ENCODE measurements around the gene PLCB1.

PLCB1 gene

DNA sequence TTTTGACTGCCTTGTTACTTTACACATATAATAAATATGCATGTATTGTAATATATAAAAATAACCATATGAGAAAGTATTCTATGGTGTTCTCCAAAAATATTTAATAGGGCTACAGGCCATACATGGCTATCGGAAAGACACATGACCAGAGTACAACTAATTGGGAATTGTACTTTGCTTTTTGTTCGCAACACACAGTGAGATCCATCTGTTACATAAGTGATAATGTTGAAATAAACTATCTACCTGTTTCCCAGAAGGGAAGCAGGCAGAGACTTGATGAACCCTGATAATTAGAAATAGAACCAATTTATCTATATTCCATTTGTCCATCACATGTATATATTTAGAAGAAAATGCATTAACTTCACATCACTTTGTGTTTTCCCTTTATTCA, 592.8 kb downstream of the PLCB1 start:
- H3K4me1 Mint-ChIP-seq (ENCODE audit: low read depth), result no peaks in the 10 kb centered on the region
- H3K27me3 Mint-ChIP-seq (ENCODE audit: low read depth), result no peaks in the 10 kb centered on the region
- H3K9me3 Mint-ChIP-seq, result no peaks in the 10 kb centered on the region
- H3K36me3 Mint-ChIP-seq (ENCODE audit: low read depth), result no peaks in the 10 kb centered on the region
- H3K27ac Mint-ChIP-seq, result no peak overlapping the region
- H3K4me3 Mint-ChIP-seq, result no peak overlapping the region

DNA sequence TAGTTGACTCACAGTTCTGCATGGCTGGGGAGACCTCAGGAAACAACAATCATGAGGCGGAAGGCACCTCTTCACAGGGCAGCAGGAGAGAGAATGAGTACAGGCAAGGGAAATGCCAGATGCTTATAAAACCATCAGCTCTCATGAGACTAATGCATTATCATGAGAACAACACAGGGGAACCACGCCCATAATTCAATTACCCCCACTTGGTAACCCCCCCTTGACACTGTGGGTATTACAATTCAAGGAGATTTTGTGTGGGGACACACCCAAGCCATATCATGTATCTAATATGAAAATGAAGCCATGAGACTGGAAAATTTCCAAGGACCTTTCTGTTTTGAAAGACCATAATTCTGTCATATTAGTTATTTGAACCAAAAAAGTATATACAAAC, 594.4 kb downstream of the PLCB1 start:
- no peaks in the 10 kb centered on the region for H3K9me3 Mint-ChIP-seq
- no peaks in the 10 kb centered on the region for H3K36me3 Mint-ChIP-seq (ENCODE audit: low read depth)
- H3K4me1 Mint-ChIP-seq (ENCODE audit: low read depth), result no peaks in the 10 kb centered on the region
- H3K27me3 Mint-ChIP-seq (ENCODE audit: low read depth), result no peaks in the 10 kb centered on the region
- no peak overlapping the region for H3K4me3 Mint-ChIP-seq
- no peak overlapping the region for H3K27ac Mint-ChIP-seq

DNA sequence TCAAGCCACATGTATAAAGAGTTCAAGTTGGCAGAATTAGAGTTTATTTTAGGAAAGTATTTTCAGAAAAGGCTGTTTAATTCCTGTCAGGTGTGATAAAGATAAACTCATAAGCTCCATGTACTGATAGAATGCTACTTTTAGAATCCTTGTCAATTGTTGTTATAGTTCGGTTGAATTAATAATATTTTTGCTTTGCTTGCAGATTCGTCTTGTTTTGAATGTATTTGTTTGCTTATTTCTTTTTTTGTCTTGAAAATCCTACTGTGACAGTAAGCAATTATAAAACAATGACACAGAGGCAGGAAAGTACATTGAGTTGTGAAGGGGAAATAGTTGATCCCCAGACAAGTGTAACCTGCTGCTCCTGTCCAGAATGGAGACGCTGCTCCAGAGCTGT, 602.9 kb downstream of the PLCB1 start:
- Mint-ChIP-seq H3K36me3 (ENCODE audit: low read depth) (no peaks in the 10 kb centered on the region), H3K27ac (no peak overlapping the region), H3K9me3 (no peaks in the 10 kb centered on the region), H3K4me1 (ENCODE audit: low read depth) (no peaks in the 10 kb centered on the region), H3K4me3 (no peak overlapping the region), H3K27me3 (ENCODE audit: low read depth) (no peaks in the 10 kb centered on the region)

DNA sequence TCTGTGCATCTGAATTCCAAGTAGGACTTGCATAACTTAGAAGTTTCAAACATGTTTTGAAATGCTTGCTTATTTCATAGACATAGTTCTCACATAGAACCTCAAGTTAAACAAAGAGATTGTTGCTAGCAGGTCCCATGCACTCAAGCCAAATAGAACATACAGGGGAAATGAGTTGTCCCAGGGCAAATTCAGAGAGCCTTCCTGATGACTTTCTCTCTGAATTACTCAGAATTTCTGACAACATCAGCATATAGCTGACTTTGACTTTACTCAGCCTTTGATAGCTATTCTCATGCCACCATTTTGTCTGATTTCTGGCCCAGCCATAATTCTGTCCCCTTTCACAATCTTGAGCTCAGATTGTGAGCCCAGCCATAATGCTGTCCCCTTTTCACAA, 603.6 kb downstream of the PLCB1 start:
- H3K4me1 Mint-ChIP-seq (ENCODE audit: low read depth), result no peaks in the 10 kb centered on the region
- H3K27me3 Mint-ChIP-seq (ENCODE audit: low read depth), result no peaks in the 10 kb centered on the region
- no peak overlapping the region for H3K27ac Mint-ChIP-seq
- no peaks in the 10 kb centered on the region for H3K9me3 Mint-ChIP-seq
- H3K36me3 Mint-ChIP-seq (ENCODE audit: low read depth), result no peaks in the 10 kb centered on the region
- no peak overlapping the region for H3K4me3 Mint-ChIP-seq

DNA sequence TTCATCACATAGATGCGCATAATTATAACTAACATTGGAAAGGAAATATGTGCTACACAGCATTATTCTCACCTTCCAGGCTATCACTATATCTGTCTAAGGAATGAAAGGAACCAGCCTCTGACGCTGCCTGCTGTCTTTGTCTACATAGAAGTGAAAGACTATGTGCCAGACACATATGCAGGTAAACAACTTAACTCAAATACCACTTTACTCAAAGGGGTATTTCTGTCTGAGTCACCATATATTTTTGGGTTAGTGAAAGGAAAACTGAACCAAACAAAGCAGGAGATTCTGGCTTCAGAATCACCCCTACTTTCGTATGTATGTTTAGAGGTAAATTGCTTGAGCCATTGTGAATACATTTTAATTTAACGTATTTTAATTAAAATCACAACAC, 608.2 kb downstream of the PLCB1 start:
- H3K9me3 Mint-ChIP-seq, result no peaks in the 10 kb centered on the region
- no peaks in the 10 kb centered on the region for H3K36me3 Mint-ChIP-seq (ENCODE audit: low read depth)
- no peaks in the 10 kb centered on the region for H3K4me1 Mint-ChIP-seq (ENCODE audit: low read depth)
- no peak overlapping the region for H3K4me3 Mint-ChIP-seq
- no peaks in the 10 kb centered on the region for H3K27me3 Mint-ChIP-seq (ENCODE audit: low read depth)
- no peak overlapping the region for H3K27ac Mint-ChIP-seq

DNA sequence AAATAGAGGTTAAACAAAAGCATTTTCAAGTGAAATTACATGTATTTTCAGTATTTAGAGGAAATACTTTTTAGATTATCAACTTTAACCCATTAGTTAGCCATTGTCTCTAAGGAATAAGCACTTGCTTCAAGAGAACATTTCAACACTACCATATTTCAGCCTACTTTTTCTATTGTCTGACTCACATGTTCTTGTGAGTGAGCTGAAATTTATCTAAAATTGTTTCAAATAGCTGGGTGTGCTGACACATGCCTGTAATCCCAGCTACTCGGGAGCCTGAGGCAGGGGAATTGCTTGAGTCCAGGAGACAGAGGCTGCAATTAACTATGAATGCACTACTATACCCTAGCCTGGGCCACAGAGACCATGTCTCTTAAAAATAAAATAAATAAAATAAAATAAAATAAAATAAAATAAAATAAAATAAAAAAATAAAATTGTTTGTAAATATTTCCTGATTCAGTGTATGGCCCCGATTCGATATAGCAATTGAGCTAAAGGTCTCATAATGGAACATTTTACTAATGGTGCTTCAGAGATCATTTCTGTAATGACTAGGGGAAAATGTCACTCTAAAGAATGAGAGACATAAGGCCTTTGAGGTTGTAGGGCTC, 612.3 kb downstream of the PLCB1 start:
- Mint-ChIP-seq H3K27ac (no peak overlapping the region), H3K4me3 (no peak overlapping the region), H3K9me3 (no peaks in the 10 kb centered on the region), H3K27me3 (ENCODE audit: low read depth) (no peaks in the 10 kb centered on the region), H3K4me1 (ENCODE audit: low read depth) (no peaks in the 10 kb centered on the region), H3K36me3 (ENCODE audit: low read depth) (no peaks in the 10 kb centered on the region)

DNA sequence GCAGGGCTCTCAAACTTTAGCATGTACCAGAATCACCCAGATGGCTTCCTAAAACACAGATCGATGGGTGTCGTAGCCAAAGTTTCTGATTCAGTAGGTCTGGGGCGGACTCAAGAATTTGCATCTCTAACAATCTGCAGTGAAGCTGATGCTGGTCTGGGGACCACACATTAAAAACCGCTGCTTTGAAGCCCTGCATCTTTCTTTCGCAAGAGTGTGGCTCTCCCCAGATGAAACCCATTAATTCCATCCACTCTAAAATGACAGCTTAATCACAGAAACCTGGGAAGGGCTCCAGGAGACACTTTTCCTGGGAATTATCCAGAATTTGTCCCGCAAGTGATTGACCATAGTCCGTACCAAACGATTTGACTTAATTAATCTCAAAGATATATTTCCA, 617.0 kb downstream of the PLCB1 start:
- Mint-ChIP-seq H3K9me3 (no peaks in the 10 kb centered on the region), H3K27ac (no peak overlapping the region), H3K36me3 (ENCODE audit: low read depth) (no peaks in the 10 kb centered on the region), H3K4me1 (ENCODE audit: low read depth) (no peaks in the 10 kb centered on the region), H3K4me3 (no peak overlapping the region), H3K27me3 (ENCODE audit: low read depth) (no peaks in the 10 kb centered on the region)

DNA sequence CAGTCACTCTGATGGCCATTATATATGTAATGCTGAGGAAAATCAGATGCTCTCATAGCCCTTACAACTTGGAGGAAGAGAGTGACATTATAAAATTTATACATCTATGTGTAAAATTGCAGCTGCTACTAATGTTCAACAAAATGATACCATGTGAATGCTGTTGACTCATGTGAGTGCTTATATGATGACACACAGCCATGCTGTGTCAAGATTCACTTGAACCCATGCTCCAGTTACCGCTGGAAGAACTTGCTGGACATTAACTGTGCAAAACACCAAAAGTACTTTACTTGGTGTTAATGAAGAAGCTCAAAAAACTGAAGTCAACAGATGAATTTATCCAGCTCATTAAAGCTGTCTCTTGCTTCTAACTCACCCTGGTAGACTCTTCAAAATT, 617.9 kb downstream of the PLCB1 start:
- H3K36me3 Mint-ChIP-seq (ENCODE audit: low read depth), result no peaks in the 10 kb centered on the region
- no peaks in the 10 kb centered on the region for H3K9me3 Mint-ChIP-seq
- H3K4me3 Mint-ChIP-seq, result no peak overlapping the region
- H3K27ac Mint-ChIP-seq, result no peak overlapping the region
- H3K27me3 Mint-ChIP-seq (ENCODE audit: low read depth), result no peaks in the 10 kb centered on the region
- H3K4me1 Mint-ChIP-seq (ENCODE audit: low read depth), result no peaks in the 10 kb centered on the region

DNA sequence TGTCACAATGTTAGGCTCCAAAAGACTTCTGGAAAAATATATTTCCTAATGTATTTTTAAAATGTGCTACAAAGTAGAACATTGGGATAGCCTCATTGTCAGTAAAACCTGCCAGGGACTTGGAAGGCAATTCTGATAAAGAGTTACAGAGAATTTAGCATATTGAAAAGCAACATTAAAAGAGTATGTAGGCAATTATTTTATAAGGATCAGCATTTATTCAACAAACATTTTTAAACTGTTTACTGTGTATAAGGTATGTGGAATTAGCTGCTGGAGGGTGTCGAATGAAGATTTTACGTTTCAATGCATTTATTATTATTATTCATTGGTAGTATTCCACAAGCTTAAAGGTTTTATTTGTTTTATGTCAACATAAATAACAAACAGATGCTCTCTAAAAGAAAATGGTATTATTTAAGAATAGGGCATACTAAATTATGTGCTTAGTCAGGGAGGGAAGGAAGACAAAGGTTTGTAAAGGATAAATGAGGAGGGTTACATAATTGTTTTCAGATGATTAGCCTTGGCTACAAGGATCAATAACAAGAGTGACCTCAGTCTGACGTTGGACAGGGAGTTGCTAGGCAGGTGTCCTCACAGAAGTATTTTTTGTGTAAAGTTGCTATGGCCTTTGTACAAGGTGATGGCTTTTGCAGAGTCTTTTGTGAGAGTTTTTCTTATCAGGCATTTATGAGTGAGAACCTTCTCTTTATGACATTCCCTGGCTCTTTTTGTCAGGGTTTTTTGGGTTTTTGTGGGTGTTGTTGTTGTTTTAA, 623.5 kb downstream of the PLCB1 start:
- Mint-ChIP-seq H3K36me3 (ENCODE audit: low read depth) (no peaks in the 10 kb centered on the region), H3K27me3 (ENCODE audit: low read depth) (no peaks in the 10 kb centered on the region), H3K27ac (no peak overlapping the region), H3K9me3 (no peaks in the 10 kb centered on the region), H3K4me3 (no peak overlapping the region), H3K4me1 (ENCODE audit: low read depth) (no peaks in the 10 kb centered on the region)

DNA sequence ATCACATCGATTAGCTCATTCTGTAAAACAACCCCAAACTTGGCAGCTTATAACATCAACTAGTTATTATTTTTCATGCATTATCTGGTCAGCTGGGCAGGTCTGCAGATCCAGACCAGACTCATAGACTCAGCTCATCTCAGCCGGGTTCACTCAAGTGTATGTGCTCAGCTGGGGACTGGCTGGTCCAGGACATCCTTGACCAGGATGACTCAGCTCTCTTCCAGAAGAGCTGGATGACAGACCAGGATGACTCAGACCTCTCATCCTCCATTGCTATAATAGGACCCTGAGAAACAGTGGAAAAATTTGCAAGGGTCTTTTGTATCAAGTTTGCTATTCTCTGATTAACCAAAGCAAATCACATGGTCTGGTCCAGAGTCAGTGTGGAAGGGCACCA, 624.3 kb downstream of the PLCB1 start:
- no peak overlapping the region for H3K27ac Mint-ChIP-seq
- H3K4me3 Mint-ChIP-seq, result no peak overlapping the region
- H3K27me3 Mint-ChIP-seq (ENCODE audit: low read depth), result no peaks in the 10 kb centered on the region
- no peaks in the 10 kb centered on the region for H3K9me3 Mint-ChIP-seq
- no peaks in the 10 kb centered on the region for H3K36me3 Mint-ChIP-seq (ENCODE audit: low read depth)
- H3K4me1 Mint-ChIP-seq (ENCODE audit: low read depth), result no peaks in the 10 kb centered on the region

DNA sequence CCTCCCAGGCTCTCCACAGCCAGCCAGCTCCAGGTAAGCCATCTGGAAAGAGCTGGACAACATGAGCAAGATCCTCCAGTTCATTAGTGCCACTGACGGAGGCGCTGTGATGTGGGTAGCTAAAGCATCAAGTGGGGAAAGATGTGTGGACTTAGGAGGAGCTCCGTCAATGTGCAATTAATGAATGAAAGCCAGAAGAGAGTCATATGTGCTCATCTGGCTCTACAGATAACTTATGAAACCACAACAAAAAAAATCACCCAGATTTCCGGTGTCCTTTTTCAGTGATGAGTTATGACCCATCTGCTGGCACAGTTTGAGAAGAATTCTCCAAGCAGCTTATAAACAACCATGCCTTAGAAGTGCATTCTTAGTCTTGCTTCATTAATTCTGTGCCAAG, 625.1 kb downstream of the PLCB1 start:
- Mint-ChIP-seq H3K4me3 (no peak overlapping the region), H3K9me3 (no peaks in the 10 kb centered on the region), H3K27ac (no peak overlapping the region), H3K36me3 (ENCODE audit: low read depth) (no peaks in the 10 kb centered on the region), H3K4me1 (ENCODE audit: low read depth) (no peaks in the 10 kb centered on the region), H3K27me3 (ENCODE audit: low read depth) (no peaks in the 10 kb centered on the region)

DNA sequence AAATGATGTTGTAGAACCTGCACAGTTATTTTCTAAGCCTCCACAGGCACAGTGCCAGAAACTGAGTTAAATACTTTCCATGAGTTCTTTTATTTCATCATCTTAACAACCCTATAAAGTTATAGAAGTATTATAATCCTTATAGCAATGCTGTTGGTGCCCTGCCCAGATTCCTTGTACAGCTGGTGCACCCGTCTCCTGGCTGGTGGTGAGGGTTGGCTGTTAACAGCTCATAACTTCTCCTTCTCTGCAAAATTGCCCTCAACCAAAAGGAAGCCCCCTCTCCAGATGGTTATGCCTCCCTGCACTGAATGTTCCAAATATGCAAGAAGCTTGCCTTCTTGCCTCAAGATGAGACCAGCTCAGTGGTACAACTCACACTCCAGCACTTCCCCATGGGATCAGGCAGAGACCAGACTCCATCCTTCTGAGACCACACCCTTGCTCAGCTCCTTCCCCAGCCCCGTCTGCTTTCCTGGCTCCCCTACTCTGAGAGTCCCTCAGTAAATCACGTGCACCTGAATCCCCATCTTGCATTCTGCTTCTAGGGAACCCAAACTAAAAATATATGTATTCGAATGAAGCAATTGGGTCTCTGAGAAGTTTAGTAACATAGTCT, 632.4 kb downstream of the PLCB1 start:
- H3K36me3 Mint-ChIP-seq (ENCODE audit: low read depth), result no peaks in the 10 kb centered on the region
- no peaks in the 10 kb centered on the region for H3K4me1 Mint-ChIP-seq (ENCODE audit: low read depth)
- H3K4me3 Mint-ChIP-seq, result no peak overlapping the region
- H3K27ac Mint-ChIP-seq, result no peak overlapping the region
- no peaks in the 10 kb centered on the region for H3K27me3 Mint-ChIP-seq (ENCODE audit: low read depth)
- H3K9me3 Mint-ChIP-seq, result no peaks in the 10 kb centered on the region

DNA sequence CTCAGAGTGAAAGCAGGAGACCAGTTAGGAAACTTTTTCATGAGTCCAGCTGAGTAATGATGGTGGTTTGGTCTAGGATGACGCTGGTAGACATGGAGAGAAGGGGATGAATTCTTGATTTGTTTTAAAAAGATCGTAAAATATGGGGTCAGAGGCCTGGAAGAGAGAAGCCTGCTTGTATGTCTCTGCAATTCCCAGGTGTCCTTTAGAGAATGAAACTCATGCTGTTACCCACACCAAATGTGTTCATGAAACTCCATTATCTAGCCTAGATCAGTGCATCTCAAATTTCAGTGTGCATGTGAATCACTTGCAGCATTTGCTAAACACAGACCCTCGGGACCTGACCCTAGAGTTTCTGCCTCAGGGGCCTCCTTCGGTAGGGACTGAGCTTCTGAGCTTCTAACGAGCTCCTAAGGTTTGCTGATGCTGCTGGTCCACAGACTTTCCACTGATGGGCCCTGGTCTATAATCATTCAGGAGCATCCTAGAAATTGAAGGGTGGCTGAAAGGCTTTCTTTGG, 634.9 kb downstream of the PLCB1 start:
- no peaks in the 10 kb centered on the region for H3K36me3 Mint-ChIP-seq (ENCODE audit: low read depth)

DNA sequence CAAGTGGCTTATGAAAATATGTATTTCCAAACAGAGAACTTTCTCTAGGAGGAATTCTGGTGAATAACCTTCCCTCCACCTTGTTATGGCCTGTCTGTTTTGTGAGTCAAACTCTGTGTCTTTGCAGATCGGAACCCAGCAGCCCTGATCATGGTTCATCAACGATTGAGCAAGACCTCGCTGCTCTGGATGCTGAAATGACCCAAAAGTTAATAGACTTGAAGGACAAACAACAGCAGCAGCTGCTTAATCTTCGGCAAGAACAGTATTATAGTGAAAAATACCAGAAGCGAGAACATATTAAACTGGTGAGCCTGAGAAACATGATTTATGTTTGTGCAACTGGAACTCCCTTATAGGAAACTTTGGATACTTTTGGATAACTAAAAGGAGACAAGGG, 642.3 kb downstream of the PLCB1 start:
- Mint-ChIP-seq H3K4me1 (ENCODE audit: low read depth) (no peaks in the 10 kb centered on the region), H3K9me3 (no peaks in the 10 kb centered on the region), H3K36me3 (ENCODE audit: low read depth) (no peaks in the 10 kb centered on the region), H3K27ac (no peak overlapping the region), H3K4me3 (no peak overlapping the region), H3K27me3 (ENCODE audit: low read depth) (no peaks in the 10 kb centered on the region)

More for the DNA sequence above, 634.9 kb downstream of the PLCB1 start:
- no peaks in the 10 kb centered on the region for H3K27me3 Mint-ChIP-seq (ENCODE audit: low read depth)
- no peak overlapping the region for H3K4me3 Mint-ChIP-seq
- no peaks in the 10 kb centered on the region for H3K9me3 Mint-ChIP-seq
- H3K4me1 Mint-ChIP-seq (ENCODE audit: low read depth), result no peaks in the 10 kb centered on the region
- no peak overlapping the region for H3K27ac Mint-ChIP-seq

DNA sequence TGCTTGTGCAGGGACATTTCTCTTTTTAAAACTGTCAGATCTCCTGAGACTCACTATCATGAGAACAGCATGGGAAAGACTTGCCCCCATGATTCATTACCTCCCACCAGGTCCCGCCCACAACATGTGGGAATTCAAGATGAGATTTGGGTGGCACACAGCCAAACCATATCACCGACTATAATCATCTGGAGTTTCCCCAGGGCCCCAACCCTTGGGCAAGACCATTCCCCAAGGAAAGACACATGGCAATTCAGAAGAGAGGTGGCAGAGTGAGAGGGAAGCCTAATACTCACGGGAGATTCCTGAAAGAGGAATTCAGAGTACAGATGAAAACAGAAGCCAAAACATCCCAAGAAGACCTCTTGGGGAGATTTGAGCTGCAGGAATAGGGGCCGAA, 645.8 kb downstream of the PLCB1 start:
- Mint-ChIP-seq H3K27me3 (ENCODE audit: low read depth) (no peaks in the 10 kb centered on the region), H3K27ac (no peak overlapping the region), H3K4me1 (ENCODE audit: low read depth) (no peaks in the 10 kb centered on the region), H3K4me3 (no peak overlapping the region), H3K36me3 (ENCODE audit: low read depth) (no peaks in the 10 kb centered on the region), H3K9me3 (no peaks in the 10 kb centered on the region)
